IMR-90 (cell line): ENCODE results near the gene PXT1.

Experiments
- MXI1 ChIP-seq: IDR thresholded peaks from 2 replicates; pipeline ENCODE4 v1.6.1; 2012; ENCODE audit warnings: low read depth, mild to moderate bottlenecking, low read length, moderate library complexity, borderline replicate concordance
- TF ChIP-seq, protein P1 (sequence below): conservative IDR thresholded peaks from 2 replicates; pipeline ENCODE4 v1.5.1; 2012; ENCODE audit warnings: mild to moderate bottlenecking, low read depth, low read length, improper control_type of control experiment

DNA sequence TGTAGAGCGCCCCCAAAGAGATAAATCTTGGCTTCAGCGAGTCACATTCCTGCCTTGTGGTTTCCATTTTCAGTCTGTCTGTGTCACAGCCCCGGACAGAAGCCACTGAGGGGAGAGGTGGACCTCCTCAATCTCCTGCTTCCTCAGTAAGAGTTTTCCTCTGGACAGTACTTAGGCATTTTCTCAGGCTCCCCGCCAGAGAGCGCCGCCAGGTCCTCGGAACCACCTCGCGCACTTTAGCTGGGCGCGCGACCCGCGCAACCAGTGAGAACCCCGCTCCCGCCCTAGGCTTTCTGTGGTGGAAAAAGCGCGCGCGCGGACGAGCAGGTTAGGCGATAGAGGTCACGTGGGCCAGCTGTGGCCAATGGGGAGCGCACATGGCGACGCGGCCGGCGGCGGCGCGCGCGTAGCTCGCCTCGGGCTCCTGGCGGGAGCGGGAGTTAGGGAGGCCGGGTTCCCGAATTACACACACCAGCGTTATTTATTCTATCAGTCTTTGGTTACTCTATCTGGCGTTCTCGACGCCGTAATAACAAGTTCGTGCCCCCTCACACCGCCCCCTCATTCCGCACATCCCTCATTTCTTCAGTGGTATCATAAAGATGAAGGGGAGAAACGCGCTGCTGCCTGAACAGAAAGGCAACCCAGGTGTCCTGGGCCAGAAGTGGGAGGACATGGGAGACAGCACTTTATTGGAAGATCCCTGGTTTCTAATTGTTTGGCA, 19.4 kb downstream of the PXT1 start:
- TF ChIP-seq, protein P1, sequence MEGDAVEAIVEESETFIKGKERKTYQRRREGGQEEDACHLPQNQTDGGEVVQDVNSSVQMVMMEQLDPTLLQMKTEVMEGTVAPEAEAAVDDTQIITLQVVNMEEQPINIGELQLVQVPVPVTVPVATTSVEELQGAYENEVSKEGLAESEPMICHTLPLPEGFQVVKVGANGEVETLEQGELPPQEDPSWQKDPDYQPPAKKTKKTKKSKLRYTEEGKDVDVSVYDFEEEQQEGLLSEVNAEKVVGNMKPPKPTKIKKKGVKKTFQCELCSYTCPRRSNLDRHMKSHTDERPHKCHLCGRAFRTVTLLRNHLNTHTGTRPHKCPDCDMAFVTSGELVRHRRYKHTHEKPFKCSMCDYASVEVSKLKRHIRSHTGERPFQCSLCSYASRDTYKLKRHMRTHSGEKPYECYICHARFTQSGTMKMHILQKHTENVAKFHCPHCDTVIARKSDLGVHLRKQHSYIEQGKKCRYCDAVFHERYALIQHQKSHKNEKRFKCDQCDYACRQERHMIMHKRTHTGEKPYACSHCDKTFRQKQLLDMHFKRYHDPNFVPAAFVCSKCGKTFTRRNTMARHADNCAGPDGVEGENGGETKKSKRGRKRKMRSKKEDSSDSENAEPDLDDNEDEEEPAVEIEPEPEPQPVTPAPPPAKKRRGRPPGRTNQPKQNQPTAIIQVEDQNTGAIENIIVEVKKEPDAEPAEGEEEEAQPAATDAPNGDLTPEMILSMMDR: peak; percentile 75
- TF ChIP-seq MXI1: no peak; the same call in 1 of the 2 replicates
